HG02840 (cell line): ENCODE measurements around the gene IDH3A.

Experiments
- ATAC-seq: cut with Tn5 transposase; IDR thresholded peaks from one replicate; pipeline ENCODE4 v1.9.1; 2021; ENCODE audit warnings: mild to moderate bottlenecking, moderate library complexity, moderate number of reproducible peaks; ENCODE audit not compliant: unreplicated experiment, low FRiP score

IDH3A gene

DNA sequence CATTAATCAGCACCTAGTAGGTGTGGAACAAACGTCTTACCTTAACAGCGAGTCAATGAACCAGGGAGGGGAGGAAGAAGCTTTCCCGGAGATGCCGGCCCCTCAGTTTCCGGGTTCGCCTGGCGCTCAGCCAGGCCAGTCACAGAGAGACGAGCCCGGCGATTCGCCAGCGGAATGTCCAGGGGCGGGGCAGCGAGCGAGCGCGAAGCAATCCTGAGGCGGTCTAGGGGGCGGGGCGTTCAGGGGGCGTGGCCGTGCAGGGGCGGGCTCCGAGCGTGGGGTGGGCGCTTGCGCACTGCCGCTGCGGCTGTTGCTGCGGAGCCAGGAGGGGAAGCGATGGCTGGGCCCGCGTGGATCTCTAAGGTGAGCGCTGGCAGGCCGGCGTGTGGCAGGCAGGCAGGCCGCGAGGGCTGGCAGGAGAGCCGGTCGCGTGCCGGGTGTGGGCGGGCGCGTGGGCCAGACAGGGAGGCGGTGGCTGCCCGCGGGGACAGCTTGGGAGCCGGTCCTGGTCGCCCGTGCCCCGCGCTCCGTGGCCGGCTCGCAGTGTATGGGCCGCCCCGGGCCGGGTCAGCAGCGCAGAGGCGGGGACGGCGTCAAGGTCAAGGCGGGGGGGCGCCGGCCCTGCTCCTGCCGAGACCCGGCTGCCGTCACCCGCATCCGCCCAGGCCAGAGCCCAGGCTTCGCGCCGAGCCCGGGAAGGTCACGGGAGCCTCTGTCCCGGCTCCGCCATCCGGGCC lies at the start of gene IDH3A:
TSS of gene IDH3A (plus strand) at position 295 of the 737 bp plus-strand sequence. CDS start at position 337, 42 bp downstream.
- peak; percentile 80 for ATAC-seq

DNA sequence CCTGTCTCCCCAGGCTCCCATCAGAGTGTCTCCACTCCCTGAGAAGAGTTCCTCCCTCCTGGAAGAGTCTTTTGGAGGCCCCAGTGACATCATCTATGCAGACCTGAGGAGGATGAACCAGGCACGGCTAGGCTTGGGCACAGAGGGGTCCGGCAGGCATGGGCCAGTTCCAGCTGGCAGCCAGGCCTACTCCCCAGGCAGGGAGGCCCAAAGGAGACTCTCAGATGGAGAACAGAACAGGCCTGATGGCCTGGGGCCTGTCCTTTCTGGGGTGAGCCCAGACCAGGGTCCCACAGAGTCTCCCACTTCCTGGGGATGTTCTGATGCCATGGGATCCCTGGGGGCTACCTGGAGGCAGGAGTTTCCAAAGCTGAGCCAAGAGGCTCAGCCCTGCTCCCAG lies 48.3 kb upstream of the IDH3A start:
- no peak for ATAC-seq

DNA sequence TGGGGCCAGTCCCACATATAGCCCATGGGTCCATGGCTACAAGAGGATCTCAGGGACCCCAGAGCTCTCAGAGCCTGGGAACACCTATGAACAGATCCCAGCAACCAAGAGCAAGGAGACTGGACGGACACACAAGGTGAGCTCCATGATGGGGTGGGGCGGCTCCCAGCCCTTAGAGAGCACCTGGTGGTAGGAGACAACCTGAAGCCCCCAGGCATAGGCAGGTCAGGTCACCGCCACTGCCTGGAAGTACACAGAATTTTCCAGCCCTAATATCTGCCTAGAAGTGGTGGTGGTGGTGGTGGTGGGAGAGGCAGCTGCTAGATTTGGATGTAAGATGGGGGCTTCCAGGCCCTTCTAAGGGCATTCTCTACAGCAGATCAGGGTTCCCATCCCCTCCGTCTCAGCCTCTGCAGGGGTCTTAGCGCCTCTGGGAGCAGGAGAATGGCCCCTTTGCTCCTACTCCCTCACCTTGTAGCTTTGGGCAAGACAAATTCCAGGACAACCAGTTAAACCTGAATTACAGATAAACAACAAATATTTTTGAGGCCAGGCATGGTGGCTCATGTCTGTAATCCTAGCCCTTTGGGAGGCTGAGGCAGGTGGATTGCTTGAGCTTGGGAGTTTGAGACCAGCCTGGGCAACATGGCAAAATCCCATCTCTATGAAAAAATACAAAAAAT lies 47.6 kb upstream of the IDH3A start:
- no peak for ATAC-seq

DNA sequence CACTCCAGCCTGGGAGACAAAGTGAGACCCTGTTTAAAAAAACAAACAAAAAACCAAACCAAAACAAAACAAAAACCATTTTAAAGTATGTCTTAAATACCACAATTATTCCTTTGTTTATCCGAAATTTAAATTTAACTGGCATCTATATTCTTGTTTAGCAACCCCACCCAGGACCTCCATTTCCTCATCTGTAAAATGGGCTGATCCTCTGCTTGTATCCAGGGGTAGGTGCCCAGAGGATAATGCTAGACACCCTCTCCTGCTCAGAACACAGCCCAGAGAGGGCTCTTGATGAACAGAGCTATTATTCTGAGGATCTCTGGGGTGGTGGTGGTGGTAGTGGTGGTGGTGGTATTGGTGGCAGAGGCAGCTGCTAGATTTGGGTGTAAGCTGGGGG lies 47.0 kb upstream of the IDH3A start:
- no peak for ATAC-seq

DNA sequence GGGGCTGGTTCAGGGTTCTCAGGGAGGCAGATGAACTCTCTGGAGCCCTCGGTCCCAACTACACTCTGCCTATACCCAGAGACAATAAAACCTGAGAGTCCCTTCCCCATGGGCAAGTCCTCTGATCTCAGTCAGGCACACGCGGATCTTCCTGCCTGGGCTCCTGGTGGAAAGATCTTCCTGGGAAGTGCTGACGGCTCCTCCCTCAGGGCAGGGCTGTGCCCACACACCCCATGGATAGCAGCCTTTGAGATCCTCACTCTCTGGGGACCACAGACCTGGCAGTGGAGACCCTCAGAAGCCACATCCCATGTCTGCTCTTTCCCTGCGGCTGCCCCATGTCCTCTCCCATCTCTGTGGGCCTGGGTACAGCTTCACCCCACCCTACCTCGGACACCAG lies 46.4 kb upstream of the IDH3A start:
- ATAC-seq: no peak

DNA sequence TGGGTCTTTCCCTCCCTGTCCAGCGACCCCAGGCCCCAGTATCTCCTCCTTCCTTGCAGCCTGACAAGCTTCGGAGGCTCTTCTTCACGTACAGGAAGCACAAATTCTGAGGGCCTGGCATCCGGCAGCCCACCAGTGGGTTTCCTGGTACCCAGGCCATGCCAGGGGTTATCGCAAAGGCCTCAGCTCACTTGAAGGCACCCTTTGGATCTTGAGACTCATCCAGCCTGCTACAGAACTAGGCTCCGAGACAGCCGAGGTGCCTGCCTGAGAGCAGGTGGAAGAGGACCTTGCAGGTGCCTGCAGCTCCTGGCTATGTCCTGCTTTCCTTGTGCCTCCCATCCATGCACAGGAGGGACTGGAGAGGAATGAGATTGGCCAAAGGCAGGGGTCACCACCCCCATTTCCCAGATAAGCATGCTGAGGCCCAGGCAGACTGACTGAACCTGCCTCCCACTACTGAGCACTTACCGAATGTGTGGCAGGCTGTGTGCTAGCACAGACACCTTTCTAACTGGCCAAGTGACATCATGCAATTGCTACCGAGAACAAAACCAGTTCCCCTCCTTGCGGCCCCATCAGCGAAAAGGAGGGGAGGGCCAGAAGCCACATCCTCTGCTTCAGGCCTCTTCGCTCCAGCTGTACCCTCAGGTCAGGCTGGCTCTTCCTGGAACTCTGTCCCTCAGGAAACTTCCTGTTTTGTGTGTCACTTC lies 45.6 kb upstream of the IDH3A start:
- no peak for ATAC-seq

DNA sequence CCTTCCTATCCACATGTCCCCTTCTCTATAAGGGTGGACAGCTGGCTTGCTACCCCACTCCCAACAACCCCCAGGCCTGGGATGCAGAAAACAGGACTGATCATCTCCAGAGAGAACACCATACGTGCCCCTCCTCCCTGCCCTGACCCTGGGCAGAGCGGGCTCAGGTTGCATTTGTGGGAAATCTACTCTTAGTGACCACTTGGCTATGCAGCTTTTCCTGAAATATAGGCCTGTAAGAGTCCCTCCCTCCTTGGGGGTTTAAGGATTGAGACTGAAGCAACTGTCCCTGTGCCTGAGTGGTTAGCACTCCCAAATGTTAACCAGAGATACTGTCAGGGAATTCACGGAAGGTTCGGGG lies 45.1 kb upstream of the IDH3A start:
- no peak for ATAC-seq

DNA sequence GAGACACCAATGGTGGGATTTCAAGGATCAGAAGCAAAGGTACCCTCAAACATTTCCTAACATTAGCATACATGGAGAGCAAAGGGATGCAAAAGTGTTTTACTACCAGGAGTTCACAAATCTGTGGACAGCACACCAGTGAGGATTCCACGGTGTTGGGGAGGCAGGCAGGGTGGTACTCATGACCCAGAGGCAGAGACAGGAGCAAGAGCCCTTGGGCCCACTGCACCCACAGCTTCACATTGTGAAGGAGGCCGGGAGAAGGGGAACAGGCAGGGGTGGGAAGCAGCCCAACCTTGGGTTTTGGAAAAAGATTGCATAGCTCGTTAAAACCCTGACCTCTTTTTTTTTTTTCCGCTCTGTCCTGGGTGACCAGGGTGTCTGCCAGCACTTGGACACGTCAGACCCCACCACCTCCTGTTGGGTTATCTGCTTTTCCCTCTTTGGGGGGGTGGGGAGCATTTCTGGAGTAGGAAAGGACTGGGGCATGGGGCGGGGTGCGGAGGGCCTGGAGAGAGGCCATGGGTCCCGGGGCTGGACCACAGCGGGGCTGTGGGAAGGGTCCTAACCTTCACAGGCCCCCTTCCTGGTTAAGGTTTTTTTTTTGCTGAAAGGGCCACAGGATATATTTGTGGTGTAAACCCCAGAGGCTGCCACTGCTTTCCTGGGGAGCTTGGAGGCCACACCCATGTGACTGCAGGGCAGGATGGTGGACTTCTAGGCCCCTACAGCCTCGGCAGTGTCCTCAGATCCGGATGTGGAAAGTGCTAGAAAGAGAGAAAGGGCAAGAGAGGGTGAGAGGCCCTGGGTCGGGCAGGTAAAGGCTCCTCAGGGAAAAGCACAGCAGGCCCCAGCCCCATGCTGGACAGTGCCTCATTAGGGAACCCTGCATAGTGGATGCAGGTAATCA lies 44.3 kb upstream of the IDH3A start:
- no peak for ATAC-seq

DNA sequence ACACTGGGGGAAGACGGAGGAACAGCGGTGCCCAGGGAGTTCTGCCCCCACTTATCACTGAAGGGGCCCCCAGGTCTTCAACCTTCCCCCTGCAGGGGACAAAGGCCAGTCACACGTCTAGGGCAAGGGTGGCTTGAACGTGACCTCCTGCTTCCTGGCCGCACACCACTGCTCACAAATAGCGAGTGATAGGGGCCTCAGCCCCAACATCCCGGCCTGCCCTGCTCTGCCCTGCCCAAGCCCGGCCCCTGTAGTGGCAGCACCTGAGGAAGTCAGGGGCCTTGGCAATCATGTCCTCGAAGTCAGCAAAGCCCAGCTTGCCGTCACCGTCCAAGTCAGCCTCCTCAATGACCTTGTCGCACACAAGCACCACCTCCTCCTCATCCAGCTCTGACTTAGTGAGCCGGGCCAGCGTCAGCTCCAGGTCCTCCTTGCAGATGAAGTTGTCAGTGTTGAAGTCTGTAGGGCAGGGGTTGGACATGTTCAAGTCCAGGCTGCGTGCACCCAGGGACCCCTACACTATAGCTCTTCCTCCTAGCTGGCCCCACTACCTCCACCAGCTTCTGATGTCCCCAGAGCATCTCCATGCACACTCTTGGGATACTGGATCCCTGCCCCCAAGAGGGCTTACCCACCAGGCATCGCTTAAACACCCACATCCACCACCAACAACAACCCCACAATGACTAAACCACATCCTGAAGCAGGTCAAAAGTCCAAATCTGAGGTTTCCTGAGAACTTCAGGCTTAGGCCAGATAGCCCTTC lies 43.5 kb upstream of the IDH3A start:
- ATAC-seq: no peak

DNA sequence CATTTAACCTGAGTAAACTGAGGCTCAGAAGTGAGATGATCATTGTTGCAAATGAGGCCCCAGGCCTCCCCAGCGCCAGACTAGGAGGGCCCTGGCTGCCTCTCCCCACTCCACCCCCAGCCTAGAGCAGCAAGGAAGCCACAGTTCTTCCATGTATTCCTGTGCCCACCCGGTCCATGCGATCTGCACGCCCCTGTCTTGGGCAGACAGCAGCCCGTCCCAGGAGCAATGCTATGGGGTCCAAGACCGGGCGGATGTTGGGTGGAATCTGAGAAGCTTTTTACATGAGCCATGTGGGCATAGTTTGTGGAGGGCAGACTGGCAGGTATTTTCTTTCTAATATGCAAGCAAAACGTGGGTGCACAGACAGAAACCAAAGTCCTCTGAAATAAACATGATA lies 41.7 kb upstream of the IDH3A start:
- ATAC-seq: no peak

DNA sequence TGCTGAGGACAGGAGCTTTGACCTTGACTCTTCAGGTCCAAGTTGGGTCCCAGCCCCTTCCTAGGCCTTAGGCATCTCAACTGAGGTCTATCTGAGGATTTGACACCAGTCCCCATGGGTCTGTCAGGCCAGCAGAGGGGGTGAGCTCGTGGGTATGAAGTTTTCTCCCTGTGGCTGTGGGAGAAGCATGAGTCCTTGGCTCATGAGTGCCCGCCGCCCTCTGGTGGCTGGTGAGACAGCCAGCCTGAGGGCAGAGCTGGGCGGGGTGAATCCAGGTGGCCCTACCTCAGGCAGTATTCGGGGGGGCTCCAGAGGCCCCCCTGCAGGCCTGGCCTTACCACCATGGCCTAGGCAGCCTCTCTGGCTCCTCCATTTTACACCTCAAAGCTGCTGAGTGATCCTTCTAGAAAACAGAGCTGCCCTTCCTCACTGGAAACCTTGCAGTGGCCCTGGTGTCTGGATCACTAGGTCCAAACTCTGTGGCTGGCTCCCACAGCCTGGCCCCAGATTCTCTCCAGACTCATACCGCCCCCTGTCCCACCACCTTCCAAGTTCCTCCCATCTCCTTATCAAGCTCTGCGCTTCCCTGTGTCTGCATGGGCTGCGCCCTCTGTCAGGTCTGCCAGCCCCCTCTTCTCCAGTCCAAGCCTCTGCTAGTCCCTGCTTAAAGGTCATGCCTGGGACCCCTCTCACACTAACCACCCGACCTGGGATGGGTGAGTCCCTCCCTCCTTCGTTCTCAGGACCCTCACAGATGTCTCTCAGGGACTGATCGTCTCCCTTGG lies 40.7 kb upstream of the IDH3A start:
- ATAC-seq: no peak

DNA sequence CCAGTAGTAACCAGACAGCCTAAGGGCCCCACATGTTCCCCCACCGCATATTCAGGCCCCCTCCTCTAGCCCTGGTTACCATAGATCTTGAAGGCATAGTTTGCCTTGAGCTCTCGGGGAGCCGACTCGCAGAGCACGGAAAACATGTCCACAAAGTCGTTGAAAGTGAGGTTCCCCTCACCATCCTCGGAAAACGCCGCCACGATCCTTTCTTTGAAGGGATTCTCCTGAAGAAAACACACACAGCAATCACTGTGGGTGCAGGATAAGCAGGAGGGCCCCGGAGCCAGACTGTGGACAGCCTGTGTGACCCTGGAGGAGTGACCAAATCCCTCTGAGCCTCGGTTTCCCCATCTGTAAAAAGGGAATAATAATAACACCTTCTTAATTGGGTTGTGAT lies 40.0 kb upstream of the IDH3A start:
- ATAC-seq: no peak

DNA sequence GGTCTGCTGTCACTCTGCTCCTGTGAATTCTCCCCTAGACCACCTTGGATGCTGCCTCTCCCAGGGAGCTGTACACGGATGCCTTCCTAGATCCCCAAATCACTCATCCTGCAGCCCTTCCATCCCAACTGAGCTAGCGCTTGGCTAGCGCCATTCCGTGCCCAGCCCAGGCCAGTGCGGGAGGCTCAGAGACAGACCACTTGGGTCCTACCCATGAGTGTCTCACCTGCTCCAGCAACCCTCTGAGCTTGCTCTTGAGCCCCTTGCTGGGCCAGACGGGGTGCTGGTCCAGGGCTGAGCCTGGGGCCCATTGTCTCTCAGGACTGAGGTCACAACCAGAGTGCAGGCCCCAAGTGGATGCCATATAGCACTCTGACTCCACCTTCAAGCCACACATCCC lies 39.1 kb upstream of the IDH3A start:
- ATAC-seq: no peak

DNA sequence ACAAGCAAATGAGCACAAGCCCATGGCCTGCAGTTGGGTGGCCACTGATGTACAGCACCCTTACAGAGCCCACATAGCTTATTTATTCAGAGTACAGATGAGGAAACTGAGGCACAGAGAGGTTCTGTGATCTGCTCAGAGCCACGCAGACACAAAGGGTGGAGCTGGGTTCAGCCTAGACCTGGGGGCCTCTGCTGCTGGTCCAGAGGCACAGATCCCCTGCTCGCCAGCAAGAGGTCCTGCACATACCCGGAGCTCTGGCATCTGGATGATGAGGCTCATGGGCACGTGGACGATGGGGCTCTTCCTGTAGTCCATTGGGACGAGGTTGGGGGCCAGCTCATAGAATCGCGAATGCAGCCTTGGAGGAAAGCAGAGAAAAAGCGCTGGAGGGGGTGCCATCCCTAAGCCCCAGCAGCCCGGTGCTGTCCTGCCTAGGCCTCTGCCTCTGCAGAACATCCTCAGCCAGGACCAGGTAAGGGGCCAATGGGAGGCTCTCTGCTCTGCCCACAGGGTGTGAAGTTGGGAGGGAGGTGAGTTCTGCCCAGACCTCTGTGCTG lies 38.2 kb upstream of the IDH3A start:
- ATAC-seq: no peak

DNA sequence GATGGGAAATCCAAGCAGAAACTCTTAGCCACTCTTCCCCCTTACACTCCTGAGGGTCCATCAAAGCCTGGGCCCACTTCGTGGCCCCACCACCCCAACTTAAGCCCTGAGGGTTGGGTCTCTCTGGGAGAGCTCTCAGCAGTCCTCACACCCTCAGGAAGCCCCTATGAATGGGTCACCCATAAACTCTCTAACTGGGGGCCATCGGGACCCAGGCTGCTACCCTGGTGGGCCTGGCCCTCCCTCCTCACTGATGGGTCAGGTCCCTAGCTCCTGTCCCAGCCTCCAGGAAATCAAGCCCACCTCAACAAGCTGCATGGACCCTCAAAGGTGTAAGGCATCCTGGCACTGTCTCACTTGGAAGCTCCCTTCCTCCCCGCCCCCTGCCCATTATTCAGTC lies 37.4 kb upstream of the IDH3A start:
- ATAC-seq: no peak

DNA sequence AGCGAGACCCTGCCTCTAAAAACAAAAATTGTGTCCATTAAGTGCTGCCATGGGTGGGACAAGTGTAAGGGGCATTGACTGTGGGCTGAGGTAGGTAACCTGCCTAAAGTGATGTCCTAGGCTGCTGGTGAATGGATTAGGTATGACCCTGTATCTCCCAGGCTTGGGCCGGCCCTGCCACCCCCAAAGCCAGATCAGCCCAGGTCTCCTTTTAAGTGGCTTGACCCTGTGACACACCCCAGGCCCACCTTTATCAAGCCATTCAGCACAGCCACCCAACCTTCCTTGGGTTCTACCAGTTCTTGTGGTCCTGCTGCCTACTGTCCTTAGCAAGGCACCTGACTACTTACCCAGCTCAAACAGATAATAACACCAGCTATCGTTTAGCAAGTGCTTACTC lies 36.6 kb upstream of the IDH3A start:
- ATAC-seq: no peak

DNA sequence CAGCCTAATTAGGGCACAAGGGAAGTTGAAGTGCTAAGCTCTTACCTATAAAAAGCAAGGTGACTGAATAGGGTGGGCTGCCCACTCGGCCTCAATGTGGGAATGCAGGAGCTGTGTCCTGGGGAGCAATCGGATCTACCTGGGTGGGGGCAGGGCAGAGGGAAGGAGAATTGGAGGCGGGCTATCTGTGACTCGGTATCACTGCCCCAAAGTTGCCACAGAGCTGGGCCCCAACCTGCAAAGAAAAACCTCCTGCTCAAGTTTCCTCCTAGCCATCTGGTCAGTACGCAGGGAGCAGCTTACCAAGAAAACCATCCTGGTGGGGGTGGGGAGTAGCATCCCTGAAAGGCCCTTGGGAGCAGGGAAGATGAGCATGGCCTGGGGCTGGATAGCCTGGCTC lies 28.6 kb upstream of the IDH3A start:
- no peak for ATAC-seq

DNA sequence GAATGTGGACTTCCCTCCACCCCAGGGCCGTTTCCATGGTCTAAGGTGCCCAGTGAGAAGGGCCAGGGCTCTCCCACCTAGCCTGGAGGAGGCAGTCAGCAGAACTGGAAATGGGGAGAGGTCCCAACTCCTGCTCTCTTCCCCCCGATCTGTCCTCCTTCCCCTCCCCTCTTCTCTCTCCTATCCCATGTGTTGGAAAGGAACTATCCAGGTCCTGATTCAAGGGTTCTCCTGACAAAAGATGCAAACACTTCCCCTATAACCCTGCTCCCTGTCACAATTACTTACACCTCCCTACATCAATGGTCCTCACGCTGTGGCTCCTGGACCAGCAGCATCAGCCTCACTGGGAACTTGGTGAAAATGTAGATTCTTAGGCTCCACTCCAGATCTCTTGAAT lies 23.9 kb upstream of the IDH3A start:
- no peak for ATAC-seq

DNA sequence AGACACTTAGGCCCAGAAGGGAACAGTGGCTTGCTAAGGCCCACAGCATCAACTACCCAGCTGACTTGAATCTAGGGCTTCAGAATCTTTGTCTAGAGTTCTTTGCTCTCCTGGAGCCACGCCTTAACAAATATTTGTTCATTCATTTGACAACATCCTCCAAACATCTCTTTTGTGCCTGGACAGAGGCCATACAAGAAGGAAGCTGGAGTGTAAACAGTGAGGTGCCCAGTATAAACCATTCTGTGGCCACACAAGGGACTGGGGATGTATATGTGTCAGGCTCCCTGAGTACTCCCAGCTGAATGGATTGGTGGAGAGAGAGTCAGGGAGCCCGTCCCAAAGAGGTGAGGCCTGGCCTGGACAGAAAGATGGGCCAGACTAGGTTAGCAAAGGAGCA lies 21.3 kb upstream of the IDH3A start:
- no peak for ATAC-seq
